GM21717 (cell line): ENCODE results near the gene ZDHHC1.

Experiments
- ATAC-seq: cut with Tn5 transposase; IDR thresholded peaks from one replicate; pipeline ENCODE4 v1.9.1; 2021; ENCODE audit warnings: mild to moderate bottlenecking, moderate library complexity; ENCODE audit not compliant: unreplicated experiment

The ZDHHC1 gene

DNA sequence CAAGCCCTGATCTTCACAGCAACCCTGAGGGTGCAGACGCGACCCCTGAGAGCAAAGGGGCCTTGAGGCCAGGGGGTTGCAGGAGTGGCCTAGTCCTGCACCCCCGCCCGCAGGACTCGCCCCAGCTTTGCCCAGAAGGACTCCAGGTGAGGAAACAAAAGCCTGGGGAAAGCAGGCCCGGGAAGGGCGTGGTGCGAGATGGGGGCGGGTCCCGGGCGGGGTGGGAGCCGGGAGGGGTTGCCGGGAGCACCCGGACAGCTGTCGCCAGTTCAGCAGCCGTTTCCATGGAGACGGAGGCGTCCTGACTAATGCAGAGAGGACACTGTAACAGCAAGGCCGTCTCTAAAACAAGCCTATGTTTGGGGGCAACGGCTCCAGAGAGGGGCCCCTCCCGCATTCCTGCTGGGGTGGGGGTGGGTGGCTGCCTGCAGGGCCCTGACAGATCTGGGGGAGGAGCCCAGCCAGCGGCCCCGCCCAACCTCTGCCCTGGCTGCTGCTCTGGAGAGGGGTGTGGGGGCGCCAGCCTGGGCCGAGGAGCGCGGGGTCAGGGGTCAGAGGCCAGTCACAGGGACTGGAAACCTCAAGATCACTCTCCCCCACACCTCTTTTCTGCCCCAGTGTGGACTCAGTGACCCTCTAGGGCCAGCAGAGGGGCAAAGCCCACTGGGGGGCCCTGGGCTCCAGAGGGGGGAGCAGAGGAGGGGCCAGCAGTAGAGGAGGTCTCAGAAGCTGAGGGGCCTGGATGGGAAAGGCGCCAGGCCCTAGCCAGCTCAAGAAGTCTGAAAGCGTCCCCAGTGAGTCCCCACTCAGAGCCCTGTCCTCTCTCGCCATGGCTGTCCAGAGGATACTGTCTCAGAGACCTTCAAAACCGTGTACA lies 19.9 kb downstream of the ZDHHC1 start:
- no peak for ATAC-seq

DNA sequence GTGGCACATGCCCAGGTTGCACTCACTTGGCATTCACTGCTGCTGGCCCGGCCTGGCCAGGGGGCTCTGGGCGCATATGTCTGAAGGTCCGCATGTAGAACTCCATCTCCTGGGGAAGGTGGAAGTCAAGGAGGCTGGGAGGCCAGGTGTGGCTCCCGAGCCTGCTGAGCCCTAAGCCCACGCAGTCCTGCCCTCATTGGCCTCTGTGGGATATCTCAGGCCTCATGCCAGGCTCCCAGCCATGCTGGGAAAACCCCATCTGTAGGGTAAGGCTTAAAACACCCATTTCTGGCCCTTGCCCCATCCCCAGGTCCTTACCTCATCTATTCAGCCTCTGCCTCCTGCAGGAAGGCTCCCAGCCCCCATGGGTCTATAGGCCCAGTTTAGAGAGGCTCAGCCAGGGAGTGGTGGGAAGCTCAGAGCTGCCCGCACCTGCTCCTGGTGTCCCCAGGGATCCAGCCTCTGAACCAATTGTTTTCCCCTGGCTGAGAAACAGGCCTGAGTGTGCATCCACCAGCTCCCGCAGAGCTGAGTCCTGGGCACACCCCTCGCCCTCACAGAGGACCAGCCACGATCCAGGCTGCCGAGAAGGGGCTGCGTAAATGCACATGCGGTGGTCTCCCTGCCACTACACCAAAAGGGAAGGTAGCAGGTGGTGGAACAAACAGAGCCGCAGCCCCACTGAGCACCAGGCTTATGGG lies 20.7 kb downstream of the ZDHHC1 start:
- no peak for ATAC-seq

DNA sequence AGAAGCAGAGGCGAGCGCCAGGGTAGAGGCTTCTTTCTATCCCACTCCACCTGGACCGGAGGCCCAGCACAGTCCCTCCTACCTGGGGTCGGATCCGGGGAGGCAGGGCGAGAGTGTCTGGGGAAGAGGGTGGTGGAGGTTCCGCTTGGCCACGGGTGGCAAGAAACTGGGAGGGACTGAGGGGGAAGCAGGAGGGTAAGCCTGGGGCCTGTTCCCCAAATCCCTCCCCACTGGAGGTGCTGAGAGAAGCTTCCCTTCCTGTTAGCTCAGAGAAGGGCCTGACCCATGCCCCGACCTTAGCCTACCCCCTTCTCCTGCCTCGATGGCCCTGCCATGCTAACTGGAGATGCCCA lies 21.2 kb downstream of the ZDHHC1 start:
- ATAC-seq: no peak

DNA sequence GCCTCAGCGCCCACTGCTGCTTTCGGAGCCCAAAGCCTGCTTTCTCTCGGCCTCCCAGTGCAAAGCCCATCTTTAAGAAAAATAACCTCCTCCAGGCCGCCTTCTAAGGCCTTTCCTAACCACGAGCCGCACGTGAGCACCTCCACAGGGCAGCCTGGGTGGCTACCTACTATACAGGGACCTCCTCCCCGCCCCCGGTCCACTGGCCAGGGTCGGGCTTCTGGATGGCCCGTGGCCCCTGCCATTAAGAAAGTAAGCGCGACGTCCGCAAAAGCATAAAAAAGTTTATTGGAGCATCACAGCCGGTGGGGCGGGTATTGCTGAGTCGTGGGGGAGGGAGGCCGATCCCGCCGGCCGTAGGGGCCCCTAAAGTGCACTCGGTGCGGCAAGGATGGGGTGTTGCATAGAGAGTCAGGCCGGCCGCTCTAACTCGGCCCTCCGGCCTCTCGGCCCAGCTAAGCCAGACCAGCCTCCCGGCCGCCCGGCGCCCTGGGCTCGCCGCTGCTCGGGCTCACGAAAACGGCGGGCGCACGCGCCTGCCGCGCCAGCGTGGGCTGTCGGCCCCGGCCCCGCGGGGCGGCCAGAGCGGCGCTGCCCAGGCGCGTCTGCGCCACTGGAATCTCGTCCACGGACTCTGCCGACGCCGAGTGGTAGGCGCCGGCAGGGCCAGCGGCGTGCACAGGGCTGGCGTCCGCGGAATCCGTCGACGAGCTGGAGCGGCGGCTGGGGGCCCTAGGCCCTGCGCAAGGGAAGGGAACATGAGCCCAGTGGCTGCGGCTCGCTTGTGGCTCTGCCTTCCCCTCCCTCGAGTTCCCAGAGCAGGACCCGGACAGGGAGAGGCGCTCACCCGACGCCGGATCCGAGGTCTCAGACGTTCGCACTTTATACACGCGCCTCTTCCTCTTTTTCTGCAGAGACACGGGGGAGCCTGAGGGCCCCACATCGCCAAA lies 21.8 kb downstream of the ZDHHC1 start:
- no peak for ATAC-seq

DNA sequence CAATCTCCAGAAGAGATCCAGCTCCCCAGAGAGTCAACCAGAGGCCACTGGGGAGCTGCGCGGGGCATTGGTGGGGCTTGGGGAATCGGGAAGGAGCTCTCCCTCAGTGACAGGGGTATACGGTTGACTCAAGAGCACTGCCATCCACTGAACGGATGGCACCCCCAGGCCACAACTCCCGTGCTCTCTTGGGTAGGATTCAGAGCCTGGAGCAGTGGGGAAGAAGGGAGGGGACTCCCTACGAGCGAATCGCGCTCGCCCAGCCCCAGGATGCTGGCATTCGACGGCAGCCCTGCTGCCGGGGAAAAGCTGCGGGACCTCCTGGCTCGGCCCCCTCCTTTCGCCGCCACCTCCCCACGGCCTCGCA lies 22.5 kb downstream of the ZDHHC1 start:
- no peak for ATAC-seq

DNA sequence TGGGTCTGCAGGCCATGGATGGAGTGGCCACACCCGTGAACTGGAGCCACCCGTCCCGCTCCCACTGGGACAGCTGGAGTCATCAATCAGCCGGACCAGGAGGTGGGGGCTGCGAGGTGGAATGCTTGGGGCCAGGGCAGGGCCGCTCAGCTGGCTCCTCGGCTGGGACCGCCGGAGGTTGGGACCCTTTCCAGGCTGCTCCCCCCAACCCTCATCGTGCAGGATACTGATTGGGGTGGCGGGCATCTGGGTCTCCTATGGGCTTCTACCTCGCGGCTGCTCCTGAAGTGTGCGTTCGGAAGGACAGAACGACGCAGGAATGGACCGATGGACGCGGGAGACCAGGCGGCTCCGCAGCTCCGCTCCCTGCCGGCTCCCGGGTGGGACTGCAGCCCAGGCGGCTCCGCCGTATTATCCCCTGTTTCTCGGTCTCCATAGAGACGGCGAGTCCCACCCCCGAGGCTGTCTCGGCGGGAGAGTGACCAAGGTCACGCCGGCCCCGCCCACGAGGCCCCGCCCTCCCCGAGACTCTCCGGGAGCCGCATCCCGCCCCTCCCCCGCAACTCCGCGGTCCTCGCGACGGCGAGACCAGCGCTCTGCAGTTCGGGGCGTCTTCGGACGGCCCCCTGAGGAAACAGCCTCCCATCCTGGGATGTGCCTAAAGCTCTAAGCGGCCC lies 23.0 kb downstream of the ZDHHC1 start, which contains the start of gene TPPP3:
TSS of gene TPPP3 (minus strand) at position 388 of the 677 bp plus-strand sequence. CDS start 2,387 bp downstream, outside the sequence.
- no peak for ATAC-seq

DNA sequence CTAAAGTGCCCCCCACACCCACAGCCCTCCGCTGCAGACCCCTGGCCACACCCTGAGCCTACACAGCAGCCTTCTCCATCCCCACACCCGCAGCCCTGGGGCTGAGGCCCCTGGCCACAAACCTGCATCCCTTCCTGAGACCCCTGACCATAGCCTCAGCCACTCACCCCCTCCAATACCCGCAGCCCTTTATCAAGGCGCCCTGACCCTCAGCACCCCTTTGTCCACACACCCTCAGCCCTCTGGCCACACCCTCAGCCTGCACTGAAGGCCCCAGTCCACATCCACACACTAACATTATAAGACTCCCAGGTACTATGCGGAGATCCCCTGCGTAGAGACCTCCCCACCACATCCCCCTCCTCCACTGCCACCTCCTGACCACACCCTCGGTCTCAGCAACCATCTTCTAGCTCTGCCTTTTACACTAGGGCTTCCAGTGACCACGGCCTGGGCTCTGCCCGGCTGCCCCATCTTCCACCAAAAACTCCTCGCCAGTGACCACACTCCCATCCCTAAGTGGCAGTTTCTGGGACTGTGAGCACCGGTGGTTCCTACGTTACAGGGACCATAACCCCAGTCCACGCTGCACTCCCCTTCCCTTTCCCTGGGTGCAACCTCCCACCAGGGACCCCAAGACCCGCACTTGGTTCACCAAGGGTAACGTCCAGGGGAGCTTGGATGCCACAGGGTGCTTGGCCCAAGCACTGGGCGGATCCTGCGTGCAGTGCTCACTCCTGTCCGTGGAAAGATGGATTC lies 23.8 kb downstream of the ZDHHC1 start:
- no peak for ATAC-seq

DNA sequence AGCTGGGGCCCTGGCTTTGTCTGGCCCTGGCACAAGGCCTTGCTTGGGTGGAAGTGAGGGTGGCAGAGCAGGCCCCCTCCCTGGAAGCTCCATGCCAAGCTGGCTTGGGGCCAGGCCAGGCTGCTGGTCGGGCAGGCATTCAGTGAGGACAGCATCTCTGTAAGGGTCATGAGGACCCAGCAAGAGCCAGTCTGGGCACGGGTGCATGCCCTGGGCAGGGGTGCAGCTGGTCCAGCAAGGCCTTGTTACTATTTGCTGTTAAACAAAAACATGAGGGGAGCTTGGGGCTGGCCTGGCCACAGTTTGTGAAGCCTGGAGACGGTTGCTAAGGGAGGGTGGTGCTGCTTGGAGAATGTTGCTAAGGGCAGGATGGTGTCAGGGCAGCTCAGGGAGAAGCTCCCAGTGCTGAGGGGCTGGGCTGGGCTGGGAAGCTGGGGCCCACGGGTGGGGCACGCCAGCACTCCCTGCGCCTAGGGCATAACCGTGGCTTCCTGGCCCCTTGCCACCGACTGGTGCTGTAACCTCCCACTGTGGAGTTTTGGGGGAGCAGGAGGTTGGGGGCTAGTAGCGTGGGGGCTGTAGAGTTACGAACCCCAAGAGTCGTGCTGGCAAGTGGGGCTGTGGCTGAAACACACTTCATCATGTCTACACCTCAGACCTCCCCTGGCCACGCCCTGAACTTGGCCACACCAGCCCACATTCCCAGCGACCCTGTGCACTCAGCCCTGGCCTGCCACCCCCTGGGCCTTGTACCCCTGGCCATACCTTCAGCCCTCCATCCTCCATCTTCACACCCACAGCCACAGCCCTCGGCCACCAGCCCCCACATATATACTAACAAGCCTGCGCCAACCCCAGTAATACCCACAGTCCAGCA lies 24.6 kb downstream of the ZDHHC1 start:
- ATAC-seq: no peak

DNA sequence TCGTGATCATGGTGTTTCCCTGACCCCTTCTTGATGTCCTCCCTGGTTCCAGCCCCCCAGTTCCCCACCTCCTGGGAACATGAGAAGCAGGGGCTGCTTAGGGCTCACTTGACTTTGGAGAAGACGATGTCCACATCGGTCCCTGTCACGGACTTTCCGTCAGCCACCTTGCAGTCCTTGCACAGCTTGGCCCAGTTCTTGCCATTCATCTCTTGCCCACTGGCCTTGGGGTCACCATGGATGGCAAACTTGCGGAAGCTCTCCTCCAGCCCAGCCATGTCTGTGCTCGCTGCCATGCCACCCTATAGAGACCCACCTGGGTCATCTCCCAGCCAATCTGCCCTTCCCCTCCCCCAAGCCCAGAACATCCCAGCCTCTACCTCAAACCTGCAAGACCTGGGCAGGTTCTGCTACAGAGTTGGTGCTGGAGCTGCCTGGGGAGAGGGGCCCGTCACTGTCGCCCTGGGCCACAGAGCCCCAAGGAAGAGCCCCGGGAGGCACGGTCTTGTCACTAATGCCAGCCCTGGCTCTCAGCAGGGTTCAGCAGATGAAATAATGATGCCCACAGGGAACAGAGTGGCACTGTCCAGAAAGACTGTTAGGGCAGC lies 25.4 kb downstream of the ZDHHC1 start:
- no peak for ATAC-seq

DNA sequence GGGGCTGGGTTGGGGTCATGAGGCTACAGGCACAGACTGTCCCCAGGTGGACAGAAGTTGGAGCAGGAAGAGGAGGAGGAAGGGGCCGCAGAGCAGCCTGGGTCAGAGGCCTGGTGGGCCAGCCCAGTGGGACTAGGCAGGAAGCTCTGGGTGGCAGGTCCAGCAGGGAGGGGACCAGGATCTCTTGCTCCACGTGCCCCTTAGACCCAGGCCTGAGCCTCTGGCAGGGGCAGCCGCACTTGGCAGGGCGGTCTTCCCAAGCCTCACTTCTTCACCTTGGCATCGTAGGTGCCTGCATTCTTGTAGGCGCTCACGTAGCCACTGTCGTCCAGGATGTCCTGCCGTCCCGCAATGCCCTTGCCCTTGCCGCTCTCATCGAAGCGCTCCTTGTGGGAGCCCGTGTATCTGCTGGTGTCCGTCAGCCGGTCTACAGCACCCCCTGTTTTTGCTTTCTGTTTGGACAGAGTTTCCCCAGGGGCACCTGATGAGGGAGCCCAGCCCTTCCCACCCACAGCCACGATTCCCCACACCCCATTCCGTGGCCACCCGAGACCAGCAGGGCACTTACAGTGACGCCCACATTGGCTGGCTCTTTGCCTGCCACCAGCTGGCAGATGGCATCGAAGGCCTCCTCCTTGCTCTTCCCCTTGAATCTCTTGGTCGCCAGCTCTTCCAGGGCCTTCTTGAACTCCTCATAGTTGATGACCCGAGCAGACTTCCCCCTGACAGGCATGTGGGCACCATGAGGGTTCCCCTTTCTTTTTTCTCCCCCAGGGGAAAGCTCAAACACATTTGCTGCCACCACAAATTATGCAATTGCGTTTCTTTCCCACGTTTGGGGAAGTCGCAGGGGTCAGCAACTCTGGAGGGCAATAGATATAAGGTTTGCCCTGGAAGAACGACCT lies 26.1 kb downstream of the ZDHHC1 start:
- no peak for ATAC-seq

DNA sequence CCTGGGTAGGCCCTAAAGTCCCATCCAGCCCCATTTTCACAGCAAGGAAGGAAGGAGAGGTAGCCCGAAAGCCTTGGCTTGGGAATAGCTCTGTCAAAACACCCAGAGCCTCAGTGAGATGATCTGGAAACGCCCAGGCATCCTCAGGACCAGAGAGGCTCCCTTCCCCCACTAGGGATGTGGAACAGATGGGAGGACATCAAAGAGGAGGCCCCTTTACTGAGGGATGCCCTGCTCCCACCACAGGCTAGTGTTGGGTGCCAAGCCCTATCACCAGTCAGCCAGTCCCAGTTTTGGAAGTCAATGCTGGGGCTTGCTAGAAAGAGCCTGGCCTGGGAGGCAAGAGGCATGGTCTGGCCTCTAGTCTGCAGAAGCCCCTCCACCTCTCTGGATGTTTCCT lies 27.7 kb downstream of the ZDHHC1 start:
- no peak for ATAC-seq

DNA sequence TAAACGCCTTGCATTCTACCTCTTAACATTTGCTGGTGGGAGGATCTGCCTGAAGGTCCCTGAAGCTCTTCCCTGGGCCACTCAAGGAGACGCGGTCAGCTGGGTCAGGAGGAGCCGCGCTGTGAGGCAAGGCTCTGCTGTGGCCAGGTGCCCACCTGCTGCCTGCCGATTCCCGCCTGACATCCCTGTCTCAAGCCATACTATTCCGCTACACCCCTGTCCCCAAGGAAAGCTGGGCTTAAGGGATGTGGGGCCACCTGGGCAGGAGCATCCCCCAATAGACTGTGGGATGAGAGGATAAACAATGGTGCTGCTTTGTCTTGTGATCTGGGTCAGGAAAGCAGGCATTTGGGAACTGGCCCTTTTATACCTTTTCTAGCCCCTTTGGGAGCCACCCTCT lies 28.1 kb downstream of the ZDHHC1 start:
- ATAC-seq: no peak

DNA sequence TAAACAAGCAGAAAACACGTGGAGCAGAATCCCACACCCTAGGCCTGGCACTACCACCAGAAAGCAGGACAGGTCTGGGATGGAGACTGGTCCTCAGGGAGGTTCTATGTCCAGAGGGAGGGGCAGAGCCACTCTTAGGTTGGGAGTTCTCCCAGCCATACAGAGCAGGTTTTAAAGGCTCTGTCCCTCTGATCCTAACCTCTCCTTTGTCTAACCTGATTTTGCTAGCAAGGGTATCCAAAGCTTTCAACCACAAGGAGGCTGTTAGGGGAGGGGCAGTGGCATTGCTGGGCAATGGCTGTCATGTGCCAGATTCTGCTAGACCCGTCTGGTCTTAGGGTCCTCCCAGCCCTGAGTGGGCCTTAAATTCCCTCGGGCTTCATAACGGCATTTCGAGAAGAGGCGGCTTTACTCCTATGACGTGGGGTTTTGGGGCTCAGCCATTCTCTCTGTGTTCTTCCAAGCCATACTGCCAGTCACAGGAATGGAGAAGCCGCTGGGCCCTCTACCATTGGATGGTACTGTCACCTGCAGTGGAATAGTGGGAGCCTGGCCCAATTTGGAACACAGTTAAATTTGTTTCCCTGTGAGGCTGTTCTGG lies 28.7 kb downstream of the ZDHHC1 start:
- ATAC-seq: no peak

DNA sequence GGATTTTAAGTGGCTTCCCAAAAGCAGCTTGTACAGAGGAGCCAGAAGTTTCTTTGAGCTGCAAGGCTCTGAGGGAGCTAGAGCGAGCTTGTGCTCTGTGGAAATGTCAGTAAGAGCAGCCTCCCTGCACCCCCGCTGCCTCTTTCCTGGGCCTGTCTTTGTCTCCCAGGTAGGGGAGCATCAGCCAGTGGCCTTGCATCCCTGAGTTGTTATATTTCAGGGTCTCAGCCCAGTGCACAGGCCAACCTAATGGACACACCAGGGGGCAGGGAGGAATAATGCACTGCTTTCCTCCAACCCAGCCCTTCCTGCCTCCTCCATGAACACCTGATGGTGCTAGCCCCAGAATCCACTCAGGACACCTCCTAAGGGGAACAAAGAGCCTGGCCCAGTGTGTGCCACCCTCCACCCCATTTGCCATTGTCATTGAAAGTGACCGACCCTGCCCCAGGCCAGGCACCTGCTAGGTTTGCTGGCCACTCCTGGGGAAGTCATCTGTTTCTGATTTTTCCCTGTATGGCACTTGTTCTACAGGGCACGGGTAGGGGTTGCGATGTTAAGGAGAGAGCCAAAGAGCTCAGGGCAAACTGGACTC lies 29.3 kb downstream of the ZDHHC1 start:
- no peak for ATAC-seq

DNA sequence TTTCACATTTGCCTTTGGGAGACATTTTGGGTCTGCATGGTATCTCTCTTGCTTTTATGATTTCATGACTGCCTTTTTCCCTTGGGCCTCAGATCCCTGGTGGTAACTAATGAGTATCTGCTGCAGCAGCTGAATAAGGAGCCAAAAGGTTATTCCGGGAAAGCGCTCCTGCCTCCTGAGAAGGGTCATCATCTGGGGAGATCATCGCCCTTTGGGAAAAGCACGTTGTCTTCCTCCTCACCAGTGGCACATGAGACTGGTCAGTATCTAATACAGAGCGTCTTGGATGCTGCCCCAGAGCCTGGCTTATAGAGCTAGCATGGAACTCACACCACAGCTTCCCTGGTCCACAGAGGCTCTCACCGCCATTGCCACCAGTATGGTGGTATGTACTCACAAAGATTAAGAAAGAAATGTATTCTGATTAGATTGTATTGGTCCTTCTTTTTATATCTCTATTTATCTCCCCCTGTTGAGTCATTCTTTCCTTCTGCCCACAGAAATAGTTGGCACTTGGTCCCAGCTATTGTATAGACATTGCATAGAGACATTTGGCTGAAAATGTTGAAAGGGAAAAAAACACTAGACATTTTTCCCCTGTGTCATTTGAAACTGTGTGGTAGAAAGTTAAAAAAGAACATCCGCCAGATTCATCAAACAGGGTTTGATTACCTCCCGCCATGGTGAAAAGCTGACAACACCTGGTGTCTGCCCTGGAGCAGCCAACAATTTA lies 31.3 kb downstream of the ZDHHC1 start:
- ATAC-seq: no peak

DNA sequence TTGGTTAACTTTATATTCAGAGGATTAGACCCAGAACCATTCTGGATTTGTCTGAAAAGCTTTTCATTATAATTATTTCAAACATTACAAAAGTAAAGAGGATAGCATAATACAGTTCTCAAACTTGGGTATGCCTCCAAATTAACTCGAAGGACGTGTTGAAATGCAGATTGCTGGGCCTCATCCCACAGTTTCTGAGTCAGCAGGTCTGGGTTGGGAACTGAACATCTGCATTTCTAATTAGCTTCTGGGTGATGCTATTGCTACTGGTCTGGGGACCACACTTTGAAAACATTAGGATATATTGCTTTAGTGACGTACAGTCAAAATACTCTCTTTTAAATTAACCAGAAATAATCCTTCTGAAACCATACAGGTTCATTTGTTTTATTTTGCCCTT lies 33.0 kb downstream of the ZDHHC1 start:
- no peak for ATAC-seq
